ENCODE results near the gene TIMM10.
A peak's percentile ranks its signal among the peaks of the same experiment; 100 is the strongest.

Gene TIMM10

DNA sequence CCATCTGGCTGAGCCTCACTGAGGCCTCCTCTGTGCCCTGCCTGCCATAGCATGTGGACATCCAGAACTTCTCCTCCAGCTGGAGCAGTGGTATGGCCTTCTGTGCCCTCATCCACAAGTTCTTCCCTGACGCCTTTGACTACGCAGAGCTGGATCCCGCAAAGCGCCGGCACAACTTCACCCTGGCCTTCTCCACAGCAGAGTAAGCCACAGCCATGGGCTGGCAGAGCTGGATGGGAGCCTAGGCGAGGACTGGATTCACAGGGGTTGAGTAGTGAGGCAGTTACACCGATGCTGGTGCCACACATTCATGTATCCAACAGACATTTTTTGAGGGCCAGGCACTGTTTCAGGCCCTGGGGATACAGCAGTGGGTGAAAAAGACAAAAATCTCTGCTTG is 15.9 kb upstream of the TIMM10 start:
- Histone ChIP-seq H3K36me3 (ENCODE audit: insufficient read depth, low read length) (peaks cover 46% of the 10 kb centered on the region), H3K9me3 (ENCODE audit: insufficient read depth, low read length, severe bottlenecking) (no peaks in the 10 kb centered on the region), H2AFZ (ENCODE audit: low read depth, low read length) (no peak overlapping the region), H3K79me2 (ENCODE audit: insufficient read depth, low read length) (no peaks in the 10 kb centered on the region), H3K4me3 (ENCODE audit: low read depth in 1 of 2, low read length in 2 of 2) (no peak overlapping the region), H3K4me2 (ENCODE audit: insufficient read depth, low read length) (no peak overlapping the region), H3K27me3 (ENCODE audit: insufficient read depth, low read length, poor library complexity) (no peaks in the 10 kb centered on the region), H4K20me1 (ENCODE audit: insufficient read depth, low read length) (no peaks in the 10 kb centered on the region), H3K4me1 (ENCODE audit: insufficient read depth, low read length) (no peaks in the 10 kb centered on the region), H3K9ac (ENCODE audit: low read depth, low read length) (no peak overlapping the region), H3K27ac (ENCODE audit: low read length) (no peak overlapping the region)
- DNase-seq (no peak), ATAC-seq (ENCODE audit: insufficient read depth, low read depth) (no peak)
- TF ChIP-seq, protein P1, sequence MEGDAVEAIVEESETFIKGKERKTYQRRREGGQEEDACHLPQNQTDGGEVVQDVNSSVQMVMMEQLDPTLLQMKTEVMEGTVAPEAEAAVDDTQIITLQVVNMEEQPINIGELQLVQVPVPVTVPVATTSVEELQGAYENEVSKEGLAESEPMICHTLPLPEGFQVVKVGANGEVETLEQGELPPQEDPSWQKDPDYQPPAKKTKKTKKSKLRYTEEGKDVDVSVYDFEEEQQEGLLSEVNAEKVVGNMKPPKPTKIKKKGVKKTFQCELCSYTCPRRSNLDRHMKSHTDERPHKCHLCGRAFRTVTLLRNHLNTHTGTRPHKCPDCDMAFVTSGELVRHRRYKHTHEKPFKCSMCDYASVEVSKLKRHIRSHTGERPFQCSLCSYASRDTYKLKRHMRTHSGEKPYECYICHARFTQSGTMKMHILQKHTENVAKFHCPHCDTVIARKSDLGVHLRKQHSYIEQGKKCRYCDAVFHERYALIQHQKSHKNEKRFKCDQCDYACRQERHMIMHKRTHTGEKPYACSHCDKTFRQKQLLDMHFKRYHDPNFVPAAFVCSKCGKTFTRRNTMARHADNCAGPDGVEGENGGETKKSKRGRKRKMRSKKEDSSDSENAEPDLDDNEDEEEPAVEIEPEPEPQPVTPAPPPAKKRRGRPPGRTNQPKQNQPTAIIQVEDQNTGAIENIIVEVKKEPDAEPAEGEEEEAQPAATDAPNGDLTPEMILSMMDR (IDR thresholded peaks at IDR 0.05; ENCODE audit: borderline replicate concordance, extremely low read depth, low read length, poor library complexity, severe bottlenecking) = no peak
- no peak for TF ChIP-seq EZH2 (IDR thresholded peaks at IDR 0.05; ENCODE audit: borderline replicate concordance, low read depth, low read length, severe bottlenecking)

DNA sequence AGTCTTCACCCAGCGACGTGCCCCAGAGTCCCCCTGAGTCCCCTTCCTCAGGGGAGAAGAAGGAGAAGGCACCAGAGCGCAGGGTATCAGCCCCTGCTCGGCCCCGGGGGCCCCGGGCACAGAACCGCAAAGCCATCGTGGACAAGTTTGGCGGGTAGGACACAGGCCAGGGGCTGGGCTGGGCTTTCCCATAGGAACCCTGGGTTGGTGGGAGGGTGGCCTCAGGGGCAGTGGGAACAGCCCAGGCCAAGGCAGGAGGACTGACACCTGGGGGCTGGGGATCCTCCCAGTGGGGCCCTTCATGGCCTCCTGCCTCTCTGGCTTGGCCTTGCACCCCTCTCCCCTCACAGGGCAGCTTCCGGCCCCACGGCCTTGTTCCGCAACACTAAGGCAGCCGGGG is 15.3 kb upstream of the TIMM10 start:
- no peaks in the 10 kb centered on the region for H3K27me3 ChIP-seq (ENCODE audit: insufficient read depth, low read length, poor library complexity)
- no peak overlapping the region for H3K9ac ChIP-seq (ENCODE audit: low read depth, low read length)
- TF ChIP-seq, protein P1 (IDR thresholded peaks at IDR 0.05; ENCODE audit: borderline replicate concordance, extremely low read depth, low read length, poor library complexity, severe bottlenecking) = no peak
- TF ChIP-seq EZH2 (IDR thresholded peaks at IDR 0.05; ENCODE audit: borderline replicate concordance, low read depth, low read length, severe bottlenecking) = no peak
- peaks cover 42% of the 10 kb centered on the region for H3K36me3 ChIP-seq (ENCODE audit: insufficient read depth, low read length)
- no peak overlapping the region for H2AFZ ChIP-seq (ENCODE audit: low read depth, low read length)
- H3K79me2 ChIP-seq (ENCODE audit: insufficient read depth, low read length) = no peaks in the 10 kb centered on the region
- no peak overlapping the region for H3K27ac ChIP-seq (ENCODE audit: low read length)
- no peaks in the 10 kb centered on the region for H3K4me1 ChIP-seq (ENCODE audit: insufficient read depth, low read length)
- ATAC-seq (ENCODE audit: insufficient read depth, low read depth) (peak; percentile 8; the same call in 1 of the 3 replicates), DNase-seq (no peak)
- H3K4me2 ChIP-seq (ENCODE audit: insufficient read depth, low read length) = no peak overlapping the region
- H3K4me3 ChIP-seq (ENCODE audit: low read depth in 1 of 2, low read length in 2 of 2) = no peak overlapping the region
- H4K20me1 ChIP-seq (ENCODE audit: insufficient read depth, low read length) = no peaks in the 10 kb centered on the region
- H3K9me3 ChIP-seq (ENCODE audit: insufficient read depth, low read length, severe bottlenecking) = no peaks in the 10 kb centered on the region

DNA sequence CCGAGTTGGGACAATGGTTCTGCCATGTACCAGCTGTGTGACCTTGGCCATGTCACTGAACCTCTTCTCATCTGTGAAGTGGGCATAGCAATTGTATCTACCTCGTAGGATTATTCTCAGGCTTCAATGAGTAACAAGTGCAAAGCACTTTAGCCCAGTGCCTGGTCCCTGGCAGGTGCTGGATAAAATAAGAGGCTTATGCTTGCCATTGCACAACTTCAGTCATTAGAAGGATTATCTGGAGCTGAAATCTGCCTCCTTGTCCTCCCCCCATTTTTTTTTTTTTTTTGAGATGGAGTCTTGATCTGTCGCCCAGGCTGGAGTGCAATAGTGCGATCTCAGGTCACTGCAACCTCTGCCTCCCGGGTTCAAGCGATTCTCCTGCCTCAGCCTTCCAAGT is 14.0 kb upstream of the TIMM10 start:
- Histone ChIP-seq H3K4me2 (ENCODE audit: insufficient read depth, low read length) (no peak overlapping the region), H3K27me3 (ENCODE audit: insufficient read depth, low read length, poor library complexity) (no peaks in the 10 kb centered on the region), H3K9ac (ENCODE audit: low read depth, low read length) (no peak overlapping the region), H3K27ac (ENCODE audit: low read length) (no peak overlapping the region), H2AFZ (ENCODE audit: low read depth, low read length) (no peak overlapping the region), H3K9me3 (ENCODE audit: insufficient read depth, low read length, severe bottlenecking) (no peaks in the 10 kb centered on the region), H4K20me1 (ENCODE audit: insufficient read depth, low read length) (no peaks in the 10 kb centered on the region), H3K36me3 (ENCODE audit: insufficient read depth, low read length) (peaks cover 30% of the 10 kb centered on the region), H3K4me1 (ENCODE audit: insufficient read depth, low read length) (no peaks in the 10 kb centered on the region), H3K79me2 (ENCODE audit: insufficient read depth, low read length) (no peaks in the 10 kb centered on the region), H3K4me3 (ENCODE audit: low read depth in 1 of 2, low read length in 2 of 2) (no peak overlapping the region)
- TF ChIP-seq, protein P1 (IDR thresholded peaks at IDR 0.05; ENCODE audit: borderline replicate concordance, extremely low read depth, low read length, poor library complexity, severe bottlenecking) = no peak
- TF ChIP-seq EZH2 (IDR thresholded peaks at IDR 0.05; ENCODE audit: borderline replicate concordance, low read depth, low read length, severe bottlenecking) = no peak
- no peak for ATAC-seq (ENCODE audit: insufficient read depth, low read depth)
- no peak for DNase-seq

DNA sequence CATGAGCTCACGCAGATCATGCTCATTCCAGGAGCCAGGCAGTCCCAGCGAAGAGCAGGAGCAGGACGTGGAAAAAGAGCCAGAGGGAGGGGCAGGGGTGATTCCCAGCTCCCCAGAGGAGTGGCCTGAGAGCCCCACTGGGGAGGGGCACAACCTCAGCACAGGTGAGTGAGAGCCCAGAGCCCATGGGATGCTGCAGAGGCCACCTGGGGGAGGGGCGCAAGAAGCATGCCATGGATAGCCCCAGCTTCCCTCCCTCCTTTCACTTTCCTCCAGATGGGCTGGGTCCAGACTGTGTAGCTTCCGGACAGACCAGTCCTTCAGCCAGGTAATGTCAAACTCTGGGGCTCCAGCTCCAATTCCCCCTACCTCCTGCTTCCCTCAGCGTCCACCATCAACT is 13.0 kb upstream of the TIMM10 start:
- H3K4me3 ChIP-seq (ENCODE audit: low read depth in 1 of 2, low read length in 2 of 2) = no peak overlapping the region
- H3K36me3 ChIP-seq (ENCODE audit: insufficient read depth, low read length) = peaks cover 26% of the 10 kb centered on the region
- TF ChIP-seq, protein P1 (IDR thresholded peaks at IDR 0.05; ENCODE audit: borderline replicate concordance, extremely low read depth, low read length, poor library complexity, severe bottlenecking) = no peak
- no peak for TF ChIP-seq EZH2 (IDR thresholded peaks at IDR 0.05; ENCODE audit: borderline replicate concordance, low read depth, low read length, severe bottlenecking)
- no peaks in the 10 kb centered on the region for H3K79me2 ChIP-seq (ENCODE audit: insufficient read depth, low read length)
- no peaks in the 10 kb centered on the region for H3K9me3 ChIP-seq (ENCODE audit: insufficient read depth, low read length, severe bottlenecking)
- H3K27me3 ChIP-seq (ENCODE audit: insufficient read depth, low read length, poor library complexity) = no peaks in the 10 kb centered on the region
- DNase-seq (no peak), ATAC-seq (ENCODE audit: insufficient read depth, low read depth) (no peak)
- no peaks in the 10 kb centered on the region for H3K4me1 ChIP-seq (ENCODE audit: insufficient read depth, low read length)
- H2AFZ ChIP-seq (ENCODE audit: low read depth, low read length) = no peak overlapping the region
- H3K4me2 ChIP-seq (ENCODE audit: insufficient read depth, low read length) = no peak overlapping the region
- H3K27ac ChIP-seq (ENCODE audit: low read length) = no peak overlapping the region
- no peaks in the 10 kb centered on the region for H4K20me1 ChIP-seq (ENCODE audit: insufficient read depth, low read length)
- no peak overlapping the region for H3K9ac ChIP-seq (ENCODE audit: low read depth, low read length)
